GM10266 (cell line): Measurements from ENCODE around the gene METTL9.
"Not testable (repeated sequence)": the region's sequence is repeated elsewhere in the genome, so short reads cannot be mapped to it uniquely, and the experiment has no call there.

Source experiments
- DNase-seq: peaks from one replicate; pipeline ENCODE4 v3.0.0; 2012; ENCODE audit errors: extremely low spot score
- TF ChIP-seq, protein P1 (sequence below): IDR thresholded peaks from 2 replicates; pipeline ENCODE4 v1.5.1; 2012; ENCODE audit warnings: mild to moderate bottlenecking, low read depth; ENCODE audit not compliant: control insufficient read depth, insufficient read depth; ENCODE audit errors: missing control alignments

The METTL9 gene

DNA sequence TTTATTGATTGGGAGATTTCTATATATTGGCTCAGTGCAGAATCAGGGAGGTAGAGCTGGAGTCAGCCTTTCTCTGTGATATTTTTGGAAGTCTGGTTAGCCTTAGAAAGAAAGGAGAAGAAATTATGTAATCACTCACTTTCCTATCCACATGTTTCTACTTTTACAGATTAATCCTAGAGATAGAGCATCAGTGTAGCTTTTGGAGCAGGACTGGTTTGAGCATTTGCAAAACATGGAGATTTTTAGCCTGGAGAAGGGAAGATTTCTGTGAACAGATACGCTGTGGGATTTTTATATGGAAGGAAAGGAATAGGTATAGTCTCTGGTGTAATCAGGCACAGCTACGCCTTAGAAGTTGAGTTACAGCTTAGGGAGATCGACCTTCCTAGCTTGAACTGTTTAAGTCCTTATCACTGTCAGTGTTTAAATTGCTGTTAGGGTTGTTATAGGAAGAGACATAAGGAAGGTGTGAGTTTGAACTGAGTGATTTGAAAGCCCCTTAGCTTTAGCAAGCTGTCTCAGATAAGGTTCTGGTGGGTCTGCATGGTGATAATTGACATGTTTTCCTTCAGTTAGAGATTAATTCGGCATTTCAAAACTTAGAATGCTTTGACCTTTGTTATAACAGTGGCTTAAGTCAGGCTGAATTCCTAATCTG lies 20.5 kb downstream of the METTL9 start:
- TF ChIP-seq, protein P1, sequence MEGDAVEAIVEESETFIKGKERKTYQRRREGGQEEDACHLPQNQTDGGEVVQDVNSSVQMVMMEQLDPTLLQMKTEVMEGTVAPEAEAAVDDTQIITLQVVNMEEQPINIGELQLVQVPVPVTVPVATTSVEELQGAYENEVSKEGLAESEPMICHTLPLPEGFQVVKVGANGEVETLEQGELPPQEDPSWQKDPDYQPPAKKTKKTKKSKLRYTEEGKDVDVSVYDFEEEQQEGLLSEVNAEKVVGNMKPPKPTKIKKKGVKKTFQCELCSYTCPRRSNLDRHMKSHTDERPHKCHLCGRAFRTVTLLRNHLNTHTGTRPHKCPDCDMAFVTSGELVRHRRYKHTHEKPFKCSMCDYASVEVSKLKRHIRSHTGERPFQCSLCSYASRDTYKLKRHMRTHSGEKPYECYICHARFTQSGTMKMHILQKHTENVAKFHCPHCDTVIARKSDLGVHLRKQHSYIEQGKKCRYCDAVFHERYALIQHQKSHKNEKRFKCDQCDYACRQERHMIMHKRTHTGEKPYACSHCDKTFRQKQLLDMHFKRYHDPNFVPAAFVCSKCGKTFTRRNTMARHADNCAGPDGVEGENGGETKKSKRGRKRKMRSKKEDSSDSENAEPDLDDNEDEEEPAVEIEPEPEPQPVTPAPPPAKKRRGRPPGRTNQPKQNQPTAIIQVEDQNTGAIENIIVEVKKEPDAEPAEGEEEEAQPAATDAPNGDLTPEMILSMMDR, result no peak
- no peak for DNase-seq

DNA sequence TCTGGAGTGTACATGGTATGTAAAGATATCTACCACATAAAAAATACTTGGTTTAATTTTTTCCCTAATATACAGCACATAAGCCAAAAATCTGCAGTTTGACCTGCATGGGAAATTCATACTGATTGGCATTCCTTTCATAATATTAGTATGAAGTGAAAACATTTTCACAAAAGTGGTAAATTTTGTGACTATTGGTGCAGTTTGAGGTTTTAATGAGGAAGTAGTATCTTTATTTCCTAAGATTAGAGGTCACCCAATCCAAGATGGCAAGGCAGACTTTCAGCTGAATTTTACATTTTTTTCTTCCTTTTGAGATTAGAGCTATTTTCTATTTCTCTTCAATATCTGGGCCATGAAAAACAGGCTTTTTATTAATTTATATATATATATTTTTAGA lies 21.2 kb downstream of the METTL9 start:
- TF ChIP-seq, protein P1, result no peak
- no peak for DNase-seq

DNA sequence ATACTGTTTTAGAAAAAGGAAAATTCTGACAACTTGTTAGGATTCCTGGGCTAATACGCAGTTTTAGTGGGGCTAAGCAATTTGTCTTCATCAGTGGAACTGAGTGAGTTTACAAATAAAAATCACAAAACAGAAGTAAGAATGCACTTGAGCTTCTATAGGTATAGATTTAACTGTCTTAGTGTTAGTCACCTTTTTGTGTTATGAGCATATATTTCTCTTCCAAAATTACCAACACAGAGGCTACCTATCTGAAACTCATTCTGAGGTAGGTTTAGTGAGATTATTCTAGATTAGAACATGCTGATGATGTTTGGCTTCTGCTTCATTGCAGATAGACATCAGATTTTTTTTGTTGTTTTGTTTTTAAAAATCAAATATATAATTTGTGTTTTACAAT lies 23.2 kb downstream of the METTL9 start:
- TF ChIP-seq, protein P1, result no peak
- DNase-seq, result no peak

DNA sequence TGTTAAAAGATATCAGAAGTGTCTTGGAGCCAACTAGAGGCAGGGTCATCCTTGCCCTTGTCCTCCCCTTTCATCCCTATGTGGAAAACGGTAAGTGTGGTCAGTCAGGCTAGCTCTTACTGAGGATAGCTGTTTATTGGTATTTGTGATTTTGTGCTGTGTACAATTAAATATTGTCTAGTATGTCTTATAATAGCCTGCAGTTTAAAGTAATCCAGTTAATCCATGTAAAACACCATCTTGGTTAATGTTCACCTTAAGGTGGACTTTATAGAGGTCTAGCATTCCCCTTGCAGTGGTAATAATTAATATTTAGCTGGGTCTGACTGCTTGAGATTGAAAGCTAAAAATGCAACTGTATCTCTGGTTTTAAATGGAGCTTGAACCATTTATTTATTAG lies 25.6 kb downstream of the METTL9 start:
- DNase-seq, result no peak
- TF ChIP-seq, protein P1, result no peak

DNA sequence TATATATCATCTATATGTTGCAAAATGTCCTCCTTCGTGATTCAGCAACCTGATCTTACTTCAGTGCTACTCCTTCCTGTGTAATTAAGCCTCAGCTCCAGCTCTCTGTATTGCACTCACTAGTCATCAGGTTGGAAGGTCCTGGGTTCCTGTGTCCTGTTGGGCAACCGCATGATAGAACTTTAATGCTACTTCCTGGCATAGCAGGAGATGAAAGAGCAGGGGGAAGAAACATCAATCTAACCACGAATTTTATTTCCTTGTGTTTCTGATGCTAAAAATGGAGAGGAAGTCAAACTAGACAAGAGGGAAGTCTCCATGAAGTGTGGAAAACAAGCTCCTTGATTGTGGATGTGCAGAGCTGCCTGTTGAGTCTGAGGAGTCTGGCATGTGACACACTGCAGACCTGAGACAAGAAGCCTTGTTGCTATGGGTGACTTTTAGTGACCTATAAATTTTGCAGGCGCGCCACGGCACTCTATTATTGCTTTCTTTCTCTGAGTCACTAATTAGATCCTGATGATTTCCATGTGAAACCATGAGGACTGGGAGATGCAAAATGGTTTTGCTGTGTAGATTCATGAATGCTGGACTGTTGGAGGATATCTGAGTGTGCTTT lies 27.4 kb downstream of the METTL9 start:
- no peak for DNase-seq
- TF ChIP-seq, protein P1, result no peak

DNA sequence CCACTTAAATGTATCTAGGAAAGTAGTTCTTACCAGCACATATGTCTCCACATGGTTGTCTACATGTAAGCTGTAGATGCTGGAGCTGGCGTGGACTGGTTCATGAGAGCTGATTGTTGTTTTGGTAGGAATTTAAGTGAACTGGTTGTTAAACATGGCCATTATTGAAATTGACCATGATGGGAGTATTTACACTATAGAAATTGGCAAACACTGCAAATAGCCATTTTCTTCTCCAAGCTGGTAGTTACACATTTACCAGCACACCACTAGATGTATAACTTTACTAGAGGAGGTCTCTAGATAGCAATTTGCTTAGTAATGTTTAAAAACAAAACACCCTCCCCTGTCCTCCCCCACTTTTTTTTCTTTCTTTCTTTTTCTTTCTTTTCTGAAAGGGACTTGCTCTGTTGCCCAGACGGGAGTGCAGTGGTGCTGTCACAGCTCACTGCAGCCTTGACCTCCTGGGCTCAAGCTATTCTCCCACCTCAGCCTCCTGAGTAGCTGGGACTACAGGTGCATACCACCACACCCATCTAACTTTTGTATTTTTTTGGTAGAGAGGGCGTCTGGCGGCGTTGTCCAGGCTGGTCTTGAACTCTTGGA lies 28.8 kb downstream of the METTL9 start:
- TF ChIP-seq, protein P1, result no peak
- no peak for DNase-seq

DNA sequence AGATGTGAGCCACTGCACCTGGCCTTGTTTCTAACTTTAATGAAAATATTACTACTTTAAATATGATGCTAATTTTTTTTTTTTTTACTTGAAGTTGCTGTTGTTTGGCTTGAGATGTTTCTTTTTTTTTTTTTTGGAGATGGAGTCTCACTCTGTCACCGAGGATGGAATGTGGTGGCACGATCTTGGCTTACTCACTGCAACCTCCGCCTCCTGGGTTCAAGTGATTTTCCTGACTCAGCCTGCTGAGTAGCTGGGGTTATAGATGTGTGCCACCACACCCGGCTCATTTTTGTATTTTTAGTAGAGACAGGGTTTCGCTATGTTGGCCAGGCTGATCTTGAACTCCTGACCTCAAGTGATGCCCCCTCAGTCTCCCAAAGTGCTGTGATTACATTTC lies 29.4 kb downstream of the METTL9 start:
- TF ChIP-seq, protein P1, result no peak
- DNase-seq, result no peak

DNA sequence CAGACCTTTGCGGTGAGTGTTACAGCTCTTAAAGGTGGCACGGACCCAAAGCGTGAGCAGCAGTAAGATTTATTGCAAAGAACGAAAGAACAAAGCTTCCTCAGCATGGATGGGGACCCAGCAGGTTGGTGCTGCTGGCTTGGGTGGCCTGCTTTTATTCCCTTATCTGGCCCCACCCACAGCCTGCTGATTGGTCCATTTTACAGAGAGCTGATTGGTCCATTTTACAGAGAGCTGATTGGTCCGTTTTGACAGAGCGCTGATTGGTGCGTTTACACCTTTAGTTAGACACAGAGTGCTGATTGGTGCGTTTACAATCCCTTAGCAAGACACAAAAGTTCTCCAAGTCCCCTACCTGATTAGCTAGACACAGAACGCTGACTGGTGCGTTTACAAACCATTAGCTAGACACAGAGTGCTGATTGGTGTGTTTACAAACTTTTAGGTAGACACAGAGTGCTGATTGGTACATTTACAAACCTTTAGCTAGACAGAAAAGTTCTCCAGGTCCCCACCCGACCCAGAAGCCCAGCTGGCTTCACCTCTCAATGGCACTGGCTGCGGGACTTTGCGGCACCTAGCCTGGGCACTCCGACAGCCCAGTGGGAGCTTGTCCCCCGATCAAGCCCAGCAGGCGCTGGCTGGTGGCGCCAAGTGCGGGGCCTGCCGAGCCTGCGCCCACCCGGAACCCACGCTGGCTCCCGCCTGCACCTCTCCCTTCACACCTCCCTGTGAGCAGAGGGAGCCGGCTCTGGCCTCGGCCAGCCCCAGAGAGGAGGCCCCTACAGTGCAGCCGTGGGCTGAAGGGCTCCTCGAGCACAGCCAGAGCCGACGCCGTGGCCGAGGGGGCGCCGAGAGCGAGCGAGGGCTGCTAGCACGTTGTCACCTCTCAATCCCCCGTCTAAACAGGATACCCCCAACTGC lies 30.5 kb downstream of the METTL9 start:
- DNase-seq, result not testable (repeated sequence)

DNA sequence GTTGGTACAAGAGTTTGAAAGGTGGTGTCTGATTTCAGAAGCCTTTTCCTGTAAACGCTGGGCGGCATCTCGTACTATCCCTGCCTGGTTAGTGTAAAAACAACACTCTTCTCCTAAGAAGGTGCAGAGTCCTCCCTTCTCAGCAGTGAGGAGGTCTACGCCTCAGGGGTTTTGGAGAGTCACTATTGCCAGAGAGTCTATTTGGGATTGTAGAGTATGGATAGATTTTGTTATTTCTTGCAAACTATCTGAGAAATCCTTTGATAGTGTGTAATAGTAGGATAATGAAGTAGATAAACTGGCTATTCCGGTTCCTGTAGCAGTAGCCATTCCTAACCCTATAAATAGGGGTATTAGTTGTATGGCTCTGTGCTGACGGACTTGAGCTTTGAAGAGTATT lies 31.5 kb downstream of the METTL9 start:
- not testable (repeated sequence) for DNase-seq

DNA sequence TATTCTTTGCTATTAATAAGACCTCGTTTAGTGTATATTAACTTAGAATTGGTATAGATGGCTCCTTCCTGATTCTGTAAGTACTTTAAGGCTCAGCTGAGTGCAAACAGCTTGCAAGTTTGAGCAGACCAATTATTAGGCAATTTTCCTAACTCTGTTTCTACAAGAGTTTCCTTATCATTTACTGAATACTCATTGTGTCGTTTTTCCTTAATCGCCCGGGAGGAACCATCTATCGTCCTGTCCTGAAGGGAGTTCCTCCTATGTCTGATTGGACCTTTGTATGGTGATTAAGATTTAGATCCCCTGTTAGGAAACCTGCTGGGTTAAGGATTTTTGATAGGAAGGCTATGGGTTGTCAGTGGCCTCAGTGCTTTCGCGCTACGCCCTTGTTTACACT lies 32.0 kb downstream of the METTL9 start:
- not testable (repeated sequence) for DNase-seq
